SK-N-MC (cell line): ENCODE data around the gene PALD1.

Experiments
- DNase-seq: peaks from one replicate; pipeline ENCODE4 v3.0.0-alpha.2; 2011; ENCODE audit warnings: low read depth, low spot score
- H3K27ac ChIP-seq: fragments of 200-600 bp; sonication (generic); 2 replicates; pipeline ENCODE4 v1.5.1; 2016; ENCODE audit warnings: mixed run types
- H3K36me3 ChIP-seq: fragments of 200-600 bp; sonication (generic); 2 replicates; pipeline ENCODE4 v1.6.1; 2017; ENCODE audit warnings: antibody characterized with exemption, low read length, mixed read lengths; ENCODE audit not compliant: insufficient read depth
- H3K4me3 ChIP-seq: fragments of 200-600 bp; sonication (generic); 2 replicates; pipeline ENCODE4 v1.5.1; 2016
- H3K9ac ChIP-seq: fragments of 200-600 bp; sonication (generic); 2 replicates; pipeline ENCODE4 v1.8.0; 2017; ENCODE audit warnings: mixed run types, mixed read lengths; ENCODE audit not compliant: insufficient read length
- H3K9me3 ChIP-seq: fragments of 200-600 bp; sonication (generic); 2 replicates; pipeline ENCODE4 v1.6.1; 2017; ENCODE audit warnings: low read depth, mild to moderate bottlenecking, antibody characterized with exemption, low read length, moderate library complexity, mixed read lengths
- EZH2 ChIP-seq: fragments of 200-600 bp; sonication (generic); IDR thresholded peaks from one replicate; pipeline ENCODE4 v1.6.1; 2017; ENCODE audit warnings: antibody characterized with exemption
- FOXP2 ChIP-seq: optimal IDR thresholded peaks from 2 replicates; pipeline ENCODE3; 2011; ENCODE audit warnings: mild to moderate bottlenecking, moderate library complexity; ENCODE audit not compliant: insufficient read depth; ENCODE audit errors: extremely low read length, control extremely low read depth
- POLR2AphosphoS5 ChIP-seq: IDR thresholded peaks from 2 replicates; pipeline ENCODE4 v1.6.1; 2012; ENCODE audit warnings: mild to moderate bottlenecking, low read depth, low read length, borderline replicate concordance

The PALD1 gene

GRCh38 chr10:70571636-70572439 is 93.3 kb downstream of the PALD1 start:
- Histone ChIP-seq H3K27ac (no peak overlapping the region), H3K9ac (no peak overlapping the region), H3K4me3 (no peak overlapping the region), H3K9me3 (no peaks in the 10 kb centered on the region), H3K36me3 (no peaks in the 10 kb centered on the region)
- TF ChIP-seq FOXP2 (no peak), EZH2 (no peak)
- no peak for DNase-seq

GRCh38 chr10:70573599-70574506 is 95.3 kb downstream of the PALD1 start:
- H3K4me3 ChIP-seq = no peak overlapping the region
- DNase-seq = no peak
- no peaks in the 10 kb centered on the region for H3K9me3 ChIP-seq
- no peak overlapping the region for H3K27ac ChIP-seq
- TF ChIP-seq POLR2AphosphoS5 (no peak), EZH2 (no peak), FOXP2 (no peak)
- no peak overlapping the region for H3K9ac ChIP-seq
- no peaks in the 10 kb centered on the region for H3K36me3 ChIP-seq

GRCh38 chr10:70575486-70575873 is 96.9 kb downstream of the PALD1 start:
- Histone ChIP-seq H3K27ac (no peak overlapping the region), H3K36me3 (no peaks in the 10 kb centered on the region), H3K9me3 (no peaks in the 10 kb centered on the region), H3K9ac (no peak overlapping the region), H3K4me3 (no peak overlapping the region)
- TF ChIP-seq POLR2AphosphoS5 = no peak
- TF ChIP-seq EZH2 = no peak
- no peak for TF ChIP-seq FOXP2
- DNase-seq = no peak

GRCh38 chr10:70575874-70576802 is 97.6 kb downstream of the PALD1 start:
- H3K9ac ChIP-seq = no peak overlapping the region
- DNase-seq = no peak
- H3K36me3 ChIP-seq = no peaks in the 10 kb centered on the region
- TF ChIP-seq FOXP2 (no peak), POLR2AphosphoS5 (no peak), EZH2 (no peak)
- no peak overlapping the region for H3K4me3 ChIP-seq
- no peaks in the 10 kb centered on the region for H3K9me3 ChIP-seq
- no peak overlapping the region for H3K27ac ChIP-seq

GRCh38 chr10:70576803-70577517 is 98.4 kb downstream of the PALD1 start:
- H3K36me3 ChIP-seq = no peaks in the 10 kb centered on the region
- no peak for TF ChIP-seq POLR2AphosphoS5
- TF ChIP-seq EZH2 = no peak
- no peak for TF ChIP-seq FOXP2
- no peak overlapping the region for H3K9ac ChIP-seq
- no peak overlapping the region for H3K27ac ChIP-seq
- H3K4me3 ChIP-seq = no peak overlapping the region
- H3K9me3 ChIP-seq = no peaks in the 10 kb centered on the region
- no peak for DNase-seq

- no peak for DNase-seq
- Histone ChIP-seq H3K9ac (no peak overlapping the region), H3K27ac (no peak overlapping the region), H3K36me3 (no peaks in the 10 kb centered on the region), H3K4me3 (no peak overlapping the region), H3K9me3 (no peaks in the 10 kb centered on the region)
- TF ChIP-seq EZH2 = no peak
- TF ChIP-seq FOXP2 = no peak
- no peak for TF ChIP-seq POLR2AphosphoS5
These were observed 99.9 kb downstream of the PALD1 start for GRCh38 chr10:70578371-70578947.
